H9 (cell line): ENCODE measurements around the gene GALR3. TPM values are rescaled to one million over a fixed set of nuclear protein-coding genes. Genes with fewer than 3 reads are reported as not detected.
A peak's percentile ranks its signal among the peaks of the same experiment; 100 is the strongest.

ENCODE experiments used
- DNase-seq: peaks from one replicate; pipeline ENCODE4 v3.0.0-alpha.2; 2017
- H2AFZ ChIP-seq: one replicate; pipeline ENCODE4 v1.6.1; 2013; ENCODE audit warnings: mild to moderate bottlenecking, low read length, control low read depth, moderate library complexity
- H2AK5ac ChIP-seq: 2 replicates; pipeline ENCODE4 v1.6.1; 2013; ENCODE audit warnings: low read length, control low read depth, mixed read lengths; ENCODE audit not compliant: insufficient read length
- H2BK120ac ChIP-seq: one replicate; pipeline ENCODE4 v1.6.1; 2013; ENCODE audit warnings: low read depth, mild to moderate bottlenecking, low read length, control low read depth, inconsistent platforms; ENCODE audit not compliant: poor library complexity, severe bottlenecking
- H2BK12ac ChIP-seq: 2 replicates; pipeline ENCODE4 v1.6.1; 2013; ENCODE audit warnings: low read length, control low read depth, mixed read lengths, low read depth; ENCODE audit not compliant: insufficient read length
- H2BK15ac ChIP-seq: 2 replicates; pipeline ENCODE4 v1.6.1; 2013; ENCODE audit warnings: low read depth, low read length, control low read depth
- H2BK20ac ChIP-seq: one replicate; pipeline ENCODE4 v1.6.1; 2013; ENCODE audit warnings: low read depth, mild to moderate bottlenecking, low read length, control low read depth, inconsistent platforms; ENCODE audit not compliant: poor library complexity, severe bottlenecking
- H2BK5ac ChIP-seq: 2 replicates; pipeline ENCODE4 v1.6.1; 2013; ENCODE audit warnings: low read length, control low read depth, mixed read lengths; ENCODE audit not compliant: insufficient read length
- H3K14ac ChIP-seq: 2 replicates; pipeline ENCODE4 v1.6.1; 2013; ENCODE audit warnings: low read length, control low read depth; ENCODE audit not compliant: insufficient read depth
- H3K18ac ChIP-seq: 2 replicates; pipeline ENCODE4 v1.6.1; 2013; ENCODE audit warnings: low read depth, mild to moderate bottlenecking, mixed read lengths, low read length, control low read depth; ENCODE audit not compliant: insufficient read length
- H3K23ac ChIP-seq: 2 replicates; pipeline ENCODE4 v1.6.1; 2013; ENCODE audit warnings: low read length, control low read depth, mixed read lengths, low read depth; ENCODE audit not compliant: insufficient read length
- H3K23me2 ChIP-seq: 2 replicates; pipeline ENCODE4 v1.6.1; 2013; ENCODE audit warnings: low read depth, mild to moderate bottlenecking, mixed read lengths, low read length, control low read depth; ENCODE audit not compliant: insufficient read length, poor library complexity, severe bottlenecking
- H3K27ac ChIP-seq: 2 replicates; pipeline ENCODE4 v1.5.1; 2013; ENCODE audit warnings: low read length, control low read depth, mixed read lengths, low read depth; ENCODE audit not compliant: insufficient read length
- H3K27me3 ChIP-seq: 2 replicates; pipeline ENCODE4 v1.6.1; 2013; ENCODE audit warnings: low read length, control low read depth, inconsistent platforms; ENCODE audit not compliant: insufficient read depth
- H3K4ac ChIP-seq: 2 replicates; pipeline ENCODE4 v1.6.1; 2013; ENCODE audit warnings: low read depth, mild to moderate bottlenecking, control low read depth, inconsistent platforms, low read length, moderate library complexity
- H3K4me1 ChIP-seq: 2 replicates; pipeline ENCODE4 v1.6.1; 2013; ENCODE audit warnings: low read length, control low read depth, inconsistent platforms; ENCODE audit not compliant: insufficient read depth
- H3K4me2 ChIP-seq: 2 replicates; pipeline ENCODE4 v1.6.1; 2013; ENCODE audit warnings: low read length, control low read depth, mixed read lengths; ENCODE audit not compliant: insufficient read length, insufficient read depth
- H3K56ac ChIP-seq: 2 replicates; pipeline ENCODE4 v1.6.1; 2013; ENCODE audit warnings: low read depth, mild to moderate bottlenecking, mixed read lengths, low read length, control low read depth; ENCODE audit not compliant: insufficient read length
- H3K79me1 ChIP-seq: 2 replicates; pipeline ENCODE4 v1.6.1; 2013; ENCODE audit warnings: low read depth, mild to moderate bottlenecking, moderate library complexity, low read length, control low read depth, inconsistent platforms; ENCODE audit not compliant: insufficient read depth, poor library complexity, severe bottlenecking
- H3K79me2 ChIP-seq: 2 replicates; pipeline ENCODE4 v1.6.1; 2013; ENCODE audit warnings: low read length, control low read depth, inconsistent platforms; ENCODE audit not compliant: insufficient read depth
- H3K9ac ChIP-seq: 2 replicates; pipeline ENCODE4 v1.6.1; 2013; ENCODE audit warnings: low read length, control low read depth, mixed read lengths; ENCODE audit not compliant: insufficient read length; ENCODE audit errors: extremely low read depth
- H3K9me3 ChIP-seq: one replicate; pipeline ENCODE4 v1.6.1; 2013; ENCODE audit warnings: low read depth, low read length, inconsistent platforms; ENCODE audit not compliant: control insufficient read depth
- H3T11ph ChIP-seq: one replicate; pipeline ENCODE4 v1.6.1; 2013; ENCODE audit warnings: mild to moderate bottlenecking, low read length, control low read depth, inconsistent platforms
- H4K20me1 ChIP-seq: one replicate; pipeline ENCODE4 v1.6.1; 2013; ENCODE audit not compliant: control insufficient read depth, insufficient read length, insufficient read depth
- H4K5ac ChIP-seq: 2 replicates; pipeline ENCODE4 v1.6.1; 2013; ENCODE audit warnings: low read depth, mild to moderate bottlenecking, mixed read lengths, low read length, control low read depth; ENCODE audit not compliant: insufficient read length
- H4K8ac ChIP-seq: replicated peaks from 2 replicates; pipeline ENCODE4 v1.6.1; 2013; ENCODE audit warnings: low read length, control low read depth, mixed read lengths, low read depth; ENCODE audit not compliant: insufficient read length
- H4K91ac ChIP-seq: 2 replicates; pipeline ENCODE4 v1.6.1; 2013; ENCODE audit warnings: low read depth, mild to moderate bottlenecking, moderate library complexity, mixed read lengths, low read length, control low read depth; ENCODE audit not compliant: insufficient read length
- H3K27ac Mint-ChIP-seq, 3 experiments: 2 replicates in 2 of 3; 3 replicates in 1 of 3; pipeline ENCODE4 v1.8.0; 2020 to 2021; ENCODE audit warnings: mixed read lengths in 3 of 3, mild to moderate bottlenecking in 1 of 3, moderate library complexity in 1 of 3
- H3K27me3 Mint-ChIP-seq: 2 replicates; pipeline ENCODE4 v1.8.0; 2021; ENCODE audit warnings: low read depth, mild to moderate bottlenecking, moderate library complexity, mixed read lengths
- H3K36me3 Mint-ChIP-seq, 3 experiments: 2 replicates in 2 of 3; 3 replicates in 1 of 3; pipeline ENCODE4 v1.8.0; 2020 to 2021; ENCODE audit warnings: low read depth in 3 of 3, mixed read lengths in 3 of 3; ENCODE audit not compliant: insufficient read depth in 1 of 3
- H3K4me1 Mint-ChIP-seq, 2 experiments: 2 replicates each; pipeline ENCODE4 v1.8.0; 2020; ENCODE audit warnings: mixed read lengths in 2 of 2
- H3K4me3 Mint-ChIP-seq, 2 experiments: 2 replicates in 1 of 2; 3 replicates in 1 of 2; pipeline ENCODE4 v1.8.0; 2020 to 2021; ENCODE audit warnings: mild to moderate bottlenecking in 2 of 2, mixed read lengths in 2 of 2, moderate library complexity in 1 of 2
- H3K9me3 Mint-ChIP-seq, 2 experiments: 2 replicates in 1 of 2; 3 replicates in 1 of 2; pipeline ENCODE4 v1.8.0; 2020; ENCODE audit warnings: mild to moderate bottlenecking in 2 of 2, mixed read lengths in 2 of 2, moderate library complexity in 1 of 2
- CTCF ChIP-seq: fragments of 200-600 bp; sonication (generic); conservative IDR thresholded peaks from 3 replicates; pipeline ENCODE4 v1.8.0; 2021; ENCODE audit warnings: antibody characterized with exemption, mild to moderate bottlenecking
- WGBS: extraction: QIAGEN DNeasy Blood & Tissue Kit; methylation state at CpG from one replicate; pipeline ENCODE4 v1.1.7; 2013; ENCODE audit warnings: missing lambda C conversion rate, low lambda C conversion rate, mixed read lengths; ENCODE audit not compliant: insufficient read length; ENCODE audit errors: extremely low coverage; 5-methylcytosine and 5-hydroxymethylcytosine counted together
- long read RNA-seq: library from polyadenylated mRNA; unstranded; transcript quantifications from one replicate; pipeline ENCODE4 v2.0.0, GENCODE V29; 2020
- total RNA-seq: library from RNA; stranded (reverse); gene quantifications from 2 replicates; pipeline ENCODE4 v1.2.1, GENCODE V29; 2021

GALR3 gene, protein sequence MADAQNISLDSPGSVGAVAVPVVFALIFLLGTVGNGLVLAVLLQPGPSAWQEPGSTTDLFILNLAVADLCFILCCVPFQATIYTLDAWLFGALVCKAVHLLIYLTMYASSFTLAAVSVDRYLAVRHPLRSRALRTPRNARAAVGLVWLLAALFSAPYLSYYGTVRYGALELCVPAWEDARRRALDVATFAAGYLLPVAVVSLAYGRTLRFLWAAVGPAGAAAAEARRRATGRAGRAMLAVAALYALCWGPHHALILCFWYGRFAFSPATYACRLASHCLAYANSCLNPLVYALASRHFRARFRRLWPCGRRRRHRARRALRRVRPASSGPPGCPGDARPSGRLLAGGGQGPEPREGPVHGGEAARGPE
- total RNA-seq: 0.31 and 0.59 TPM in 2 replicates
- long read RNA-seq: 0 reads

- Histone ChIP-seq H3K79me1 (no peaks in the 10 kb centered on the region), H4K91ac (no peak within 1 kb of the TSS), H3K23me2 (peaks cover 9% of the 10 kb centered on the region), H4K20me1 (no peaks in the 10 kb centered on the region), H3K79me2 (no peaks in the 10 kb centered on the region), H2BK20ac (no peak within 1 kb of the TSS), H2AK5ac (no peak within 1 kb of the TSS), H2BK15ac (no peak within 1 kb of the TSS), H3K9ac (no peak within 1 kb of the TSS), H4K8ac (no peak within 1 kb of the TSS), H2BK12ac (no peak within 1 kb of the TSS), H3K4ac (no peak within 1 kb of the TSS), H3K27me3 (no peaks in the 10 kb centered on the region; the same call in 1 of the 2 replicates), H3K23ac (no peak within 1 kb of the TSS), H3T11ph (no peak within 1 kb of the TSS), H3K14ac (no peak within 1 kb of the TSS), H3K27ac (no peak within 1 kb of the TSS), H2AFZ (no peak within 1 kb of the TSS), H3K4me1 (peaks cover 3% of the 10 kb centered on the region; the same call in 1 of the 2 replicates), H4K5ac (no peak within 1 kb of the TSS), H2BK120ac (no peak within 1 kb of the TSS), H2BK5ac (no peak within 1 kb of the TSS), H3K4me2 (peak within 1 kb of the TSS; percentile 18), H3K18ac (no peak within 1 kb of the TSS), H3K56ac (no peak within 1 kb of the TSS), H3K9me3 (no peaks in the 10 kb centered on the region)
- Mint-ChIP-seq H3K4me1 (peaks cover 23 to 35% of the 10 kb centered on the region in 2 experiments), H3K27me3 (peaks cover 67% of the 10 kb centered on the region), H3K27ac (no peak within 1 kb of the TSS), H3K4me3 (peak within 1 kb of the TSS; percentile 52 to 76), H3K9me3 (no peaks in the 10 kb centered on the region; a peak in 1 of 5 replicates), H3K36me3 (peaks cover 0 to 4% (median 0%) of the 10 kb centered on the region in 3 experiments; a peak in 2 of 7 replicates)
- no peak for DNase-seq
- WGBS: no CpG with 5 or more reads among the region's 21 CpGs
- no peak for TF ChIP-seq CTCF
These were observed at the start of gene GALR3 for GRCh38 chr22:37823134-37823985. TSS of gene GALR3 (plus strand) at chr22:37823382. CDS start at chr22:37823407, 25 bp downstream.
